ENCODE data around the gene GLRA1. TPM values are rescaled to one million over a fixed set of nuclear protein-coding genes. Genes with fewer than 3 reads are reported as not detected.

Gene GLRA1
- total RNA-seq, 1 donor from 2014 or later = not detected

DNA sequence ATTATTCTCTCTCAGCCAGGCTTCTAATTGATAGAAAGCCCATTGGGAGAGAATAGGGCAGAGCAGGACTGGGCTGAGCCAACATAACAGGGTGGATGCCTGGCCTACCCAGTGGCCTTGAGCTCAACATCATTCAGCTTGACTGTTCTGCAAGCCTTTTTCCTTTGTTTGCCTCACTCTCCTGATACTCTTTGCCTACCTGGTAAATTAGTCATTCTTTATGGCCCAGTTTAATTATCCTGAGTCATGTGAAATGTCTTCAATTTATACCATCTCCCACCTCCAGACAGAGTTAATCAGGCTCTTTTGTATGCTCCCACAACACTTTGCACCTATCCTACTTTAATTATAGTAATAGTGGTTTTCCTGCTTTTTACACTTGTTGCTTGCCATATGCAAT, 13.6 kb downstream of the GLRA1 start:
- Mint-ChIP-seq H3K9me3 (ENCODE audit: low read depth) (no peaks in the 10 kb centered on the region), H3K36me3 (ENCODE audit: insufficient read depth) (no peaks in the 10 kb centered on the region), H3K27ac (no peak overlapping the region), H3K4me1 (ENCODE audit: low read depth) (no peaks in the 10 kb centered on the region), H3K27me3 (peaks cover 23% of the 10 kb centered on the region), H3K4me3 (ENCODE audit: low read depth) (no peak overlapping the region)
- TF ChIP-seq, protein P1, sequence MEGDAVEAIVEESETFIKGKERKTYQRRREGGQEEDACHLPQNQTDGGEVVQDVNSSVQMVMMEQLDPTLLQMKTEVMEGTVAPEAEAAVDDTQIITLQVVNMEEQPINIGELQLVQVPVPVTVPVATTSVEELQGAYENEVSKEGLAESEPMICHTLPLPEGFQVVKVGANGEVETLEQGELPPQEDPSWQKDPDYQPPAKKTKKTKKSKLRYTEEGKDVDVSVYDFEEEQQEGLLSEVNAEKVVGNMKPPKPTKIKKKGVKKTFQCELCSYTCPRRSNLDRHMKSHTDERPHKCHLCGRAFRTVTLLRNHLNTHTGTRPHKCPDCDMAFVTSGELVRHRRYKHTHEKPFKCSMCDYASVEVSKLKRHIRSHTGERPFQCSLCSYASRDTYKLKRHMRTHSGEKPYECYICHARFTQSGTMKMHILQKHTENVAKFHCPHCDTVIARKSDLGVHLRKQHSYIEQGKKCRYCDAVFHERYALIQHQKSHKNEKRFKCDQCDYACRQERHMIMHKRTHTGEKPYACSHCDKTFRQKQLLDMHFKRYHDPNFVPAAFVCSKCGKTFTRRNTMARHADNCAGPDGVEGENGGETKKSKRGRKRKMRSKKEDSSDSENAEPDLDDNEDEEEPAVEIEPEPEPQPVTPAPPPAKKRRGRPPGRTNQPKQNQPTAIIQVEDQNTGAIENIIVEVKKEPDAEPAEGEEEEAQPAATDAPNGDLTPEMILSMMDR (IDR thresholded peaks at IDR 0.05; ENCODE audit: unreplicated experiment) = no peak
- DNase-seq (ENCODE audit: low spot score, unreplicated experiment) = no peak

DNA sequence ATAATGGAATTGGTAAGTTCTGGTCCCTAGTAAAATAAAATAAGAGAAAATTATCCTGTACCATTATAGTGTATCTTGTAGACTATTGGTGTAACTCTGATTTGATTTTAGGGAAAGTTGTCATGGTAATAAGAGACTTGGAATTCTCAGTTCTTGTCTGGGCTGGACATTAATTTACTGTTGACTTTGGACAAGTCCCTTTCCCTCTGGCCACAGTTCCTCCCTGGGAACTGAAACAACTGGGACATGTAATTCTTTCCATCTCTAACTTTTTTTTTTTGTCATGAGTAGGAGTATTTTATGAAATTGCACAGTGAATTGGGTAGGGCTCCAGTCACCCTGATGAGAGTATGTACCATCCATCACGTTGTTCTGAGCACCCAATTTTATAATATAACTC, 15.0 kb downstream of the GLRA1 start:
- TF ChIP-seq, protein P1 (IDR thresholded peaks at IDR 0.05; ENCODE audit: unreplicated experiment) = no peak
- DNase-seq (ENCODE audit: low spot score, unreplicated experiment) = no peak
- Mint-ChIP-seq H3K4me3 (ENCODE audit: low read depth) (no peak overlapping the region), H3K4me1 (ENCODE audit: low read depth) (no peaks in the 10 kb centered on the region), H3K27me3 (peaks cover 24% of the 10 kb centered on the region), H3K9me3 (ENCODE audit: low read depth) (no peaks in the 10 kb centered on the region), H3K36me3 (ENCODE audit: insufficient read depth) (no peaks in the 10 kb centered on the region), H3K27ac (no peak overlapping the region)

DNA sequence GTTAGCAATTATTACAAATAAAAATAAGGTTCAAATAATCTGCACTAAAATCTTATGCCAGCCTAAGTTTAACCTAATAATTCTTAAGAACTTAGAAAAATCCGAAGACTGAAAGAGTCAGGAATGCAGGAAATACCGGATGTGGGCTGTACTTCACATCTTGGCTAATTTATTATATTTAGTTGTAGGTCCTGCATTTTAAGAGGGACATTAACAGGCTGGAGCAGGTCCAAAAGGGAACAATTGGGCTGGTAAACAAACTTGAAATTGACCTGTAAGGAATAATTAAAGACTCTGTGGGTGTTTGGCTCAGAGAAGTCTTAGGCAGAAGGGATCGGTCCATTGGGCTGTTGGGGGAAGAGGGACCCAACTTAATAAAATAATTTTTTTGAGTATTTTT, 18.4 kb downstream of the GLRA1 start:
- no peak for DNase-seq (ENCODE audit: low spot score, unreplicated experiment)
- Mint-ChIP-seq H3K27me3 (peaks cover 24% of the 10 kb centered on the region), H3K27ac (no peak overlapping the region), H3K4me1 (ENCODE audit: low read depth) (no peaks in the 10 kb centered on the region), H3K9me3 (ENCODE audit: low read depth) (no peaks in the 10 kb centered on the region), H3K4me3 (ENCODE audit: low read depth) (no peak overlapping the region), H3K36me3 (ENCODE audit: insufficient read depth) (no peaks in the 10 kb centered on the region)
- TF ChIP-seq, protein P1 (IDR thresholded peaks at IDR 0.05; ENCODE audit: unreplicated experiment) = no peak

DNA sequence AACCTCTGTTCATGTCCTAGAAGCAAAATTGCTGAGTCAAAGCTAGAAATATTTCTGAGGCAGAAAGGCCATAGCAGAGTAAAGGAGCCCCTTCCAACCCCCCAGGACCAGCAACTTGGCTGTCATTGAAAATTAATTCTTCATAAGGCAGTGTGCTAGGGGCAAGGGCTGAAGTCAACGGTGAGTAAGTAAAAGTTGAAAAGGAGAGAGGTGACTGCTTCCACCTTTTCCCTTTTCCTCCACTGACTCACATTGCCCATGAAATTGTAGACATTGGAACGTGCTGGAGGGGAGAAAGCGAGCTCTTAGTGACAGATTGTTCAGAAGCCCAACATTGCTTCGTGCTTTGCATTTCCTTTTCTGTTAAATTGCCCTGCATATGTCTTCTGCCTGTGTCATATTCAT, 19.1 kb downstream of the GLRA1 start:
- no peak overlapping the region for H3K27ac Mint-ChIP-seq
- no peak overlapping the region for H3K4me3 Mint-ChIP-seq (ENCODE audit: low read depth)
- H3K4me1 Mint-ChIP-seq (ENCODE audit: low read depth) = no peaks in the 10 kb centered on the region
- no peaks in the 10 kb centered on the region for H3K36me3 Mint-ChIP-seq (ENCODE audit: insufficient read depth)
- H3K9me3 Mint-ChIP-seq (ENCODE audit: low read depth) = no peaks in the 10 kb centered on the region
- TF ChIP-seq, protein P1 (IDR thresholded peaks at IDR 0.05; ENCODE audit: unreplicated experiment) = no peak
- DNase-seq (ENCODE audit: low spot score, unreplicated experiment) = no peak
- peaks cover 26% of the 10 kb centered on the region for H3K27me3 Mint-ChIP-seq

DNA sequence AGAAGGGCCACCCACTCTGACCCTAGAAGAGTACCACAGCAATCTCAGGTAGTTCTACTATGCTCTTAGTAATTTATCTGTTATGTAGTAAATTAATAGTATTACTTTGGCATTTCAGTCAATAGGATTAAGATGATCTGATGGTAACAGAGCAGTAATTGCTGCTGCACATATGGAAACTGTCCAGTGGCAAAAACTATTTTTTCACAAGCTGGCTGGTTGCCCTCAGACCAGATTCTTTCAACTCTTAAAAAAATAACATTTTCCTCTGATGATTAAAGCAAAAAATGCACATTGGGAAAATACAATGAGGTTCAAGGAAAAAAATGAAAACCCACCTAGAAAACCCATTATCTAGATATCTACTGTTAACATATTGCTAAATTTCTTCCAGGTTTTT, 19.7 kb downstream of the GLRA1 start:
- no peaks in the 10 kb centered on the region for H3K9me3 Mint-ChIP-seq (ENCODE audit: low read depth)
- H3K4me3 Mint-ChIP-seq (ENCODE audit: low read depth) = no peak overlapping the region
- no peaks in the 10 kb centered on the region for H3K36me3 Mint-ChIP-seq (ENCODE audit: insufficient read depth)
- H3K27ac Mint-ChIP-seq = no peak overlapping the region
- no peak for DNase-seq (ENCODE audit: low spot score, unreplicated experiment)
- TF ChIP-seq, protein P1 (IDR thresholded peaks at IDR 0.05; ENCODE audit: unreplicated experiment) = no peak
- H3K4me1 Mint-ChIP-seq (ENCODE audit: low read depth) = no peaks in the 10 kb centered on the region
- peaks cover 27% of the 10 kb centered on the region for H3K27me3 Mint-ChIP-seq

All from progenitor cell of endocrine pancreas (in vitro differentiated cells).